ENCODE data around the gene TIMM21. TPM values are rescaled to one million over a fixed set of nuclear protein-coding genes. Genes with fewer than 3 reads are reported as not detected.
A peak's percentile ranks its signal among the peaks of the same experiment; 100 is the strongest.

TIMM21 gene, protein sequence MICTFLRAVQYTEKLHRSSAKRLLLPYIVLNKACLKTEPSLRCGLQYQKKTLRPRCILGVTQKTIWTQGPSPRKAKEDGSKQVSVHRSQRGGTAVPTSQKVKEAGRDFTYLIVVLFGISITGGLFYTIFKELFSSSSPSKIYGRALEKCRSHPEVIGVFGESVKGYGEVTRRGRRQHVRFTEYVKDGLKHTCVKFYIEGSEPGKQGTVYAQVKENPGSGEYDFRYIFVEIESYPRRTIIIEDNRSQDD
- 10 to 100 TPM; 11.6 to 28.3 (median 12.3) TPM for polyA plus RNA-seq

DNA sequence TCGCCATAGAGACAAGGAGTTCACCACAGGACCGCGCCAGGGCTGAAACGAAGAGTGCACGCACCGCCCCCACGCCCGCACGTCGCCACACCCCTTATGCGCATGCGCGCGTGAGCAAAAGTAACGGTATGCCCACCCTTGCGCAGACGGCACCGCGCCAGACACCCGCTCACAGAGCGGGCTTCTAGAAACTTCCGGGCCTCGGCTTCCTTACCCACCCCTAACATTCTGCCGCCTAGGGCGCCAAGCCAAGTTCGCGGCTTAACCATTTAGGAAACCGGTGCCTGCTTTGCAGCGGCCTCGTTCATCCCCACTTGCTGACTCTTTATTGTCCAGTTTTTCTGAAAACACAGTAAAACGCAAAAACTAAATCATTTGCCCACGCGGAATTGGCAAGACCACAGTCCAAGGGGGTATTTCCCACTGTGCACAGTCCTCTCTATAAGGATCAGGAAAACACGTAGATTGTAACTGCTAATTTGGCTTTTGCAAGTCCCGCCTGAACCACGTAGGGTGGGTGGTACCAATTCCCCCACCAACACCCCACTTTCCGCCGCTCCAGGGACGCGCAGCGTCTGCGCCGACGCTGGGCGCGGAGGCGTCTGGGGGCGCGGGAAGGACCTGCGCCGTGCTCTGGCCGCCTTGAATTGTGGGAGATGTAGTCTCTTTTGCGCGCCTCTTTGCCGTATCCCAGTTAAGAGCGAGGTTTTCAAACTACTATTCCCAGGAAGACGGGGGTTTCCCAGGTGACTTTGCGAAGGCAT lies at the start of gene TIMM21, which contains the start of gene FBXO15:
Gene TIMM21, plus strand, starts transcription at position 745 of the 764 bp plus-strand sequence. CDS start 286 bp downstream, outside the sequence.
Gene FBXO15, minus strand, starts transcription at position 56 of the 764 bp plus-strand sequence. Its CDS starts 49 bp downstream, at position 7.
- Mint-ChIP-seq H3K4me3 (peak within 1 kb of the TSS; percentile 98 to 100 (median 99)), H3K27ac (peak within 1 kb of the TSS; percentile 99 to 100 (median 100)), H3K4me1 (peaks cover 30 to 42% of the 10 kb centered on the region in 2 donors), H3K36me3 (peaks cover 0 to 3% (median 0%) of the 10 kb centered on the region in 3 donors), H3K27me3 (ENCODE audit: low read depth in 3 of 3) (peaks cover 7 to 26% (median 16%) of the 10 kb centered on the region in 3 donors), H3K9me3 (peaks cover 0 to 2% (median 0%) of the 10 kb centered on the region in 6 donors)
- DNase-seq = peak; percentile 98

DNA sequence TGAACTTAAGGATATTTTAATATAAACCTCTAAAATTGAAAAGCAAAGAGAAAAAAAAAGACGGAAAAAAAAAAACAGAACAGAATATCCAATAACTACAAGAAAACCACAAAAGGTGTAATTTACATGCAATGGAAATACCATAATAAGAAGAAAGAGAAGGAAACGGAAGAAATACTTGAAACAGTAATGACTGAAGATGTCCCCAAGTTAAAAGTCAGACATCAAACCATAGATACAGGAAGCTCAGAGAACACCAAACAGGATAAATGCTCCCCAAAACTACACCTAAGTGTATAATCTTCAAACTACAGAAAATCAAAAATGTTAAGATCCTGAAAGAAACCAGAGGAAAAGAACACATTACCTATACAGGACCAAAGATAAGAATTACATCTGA lies 39.9 kb upstream of the TIMM21 start:
- peaks cover 2 to 5% (median 5%) of the 10 kb centered on the region in 3 donors for H3K27me3 Mint-ChIP-seq (ENCODE audit: low read depth in 3 of 3)
- DNase-seq = no peak
- H3K27ac Mint-ChIP-seq = no peak overlapping the region
- no peaks in the 10 kb centered on the region for H3K36me3 Mint-ChIP-seq
- no peak overlapping the region for H3K4me3 Mint-ChIP-seq
- peaks cover 1 to 16% (median 8%) of the 10 kb centered on the region in 6 donors for H3K9me3 Mint-ChIP-seq
- peaks cover 2 to 6% of the 10 kb centered on the region in 2 donors for H3K4me1 Mint-ChIP-seq

DNA sequence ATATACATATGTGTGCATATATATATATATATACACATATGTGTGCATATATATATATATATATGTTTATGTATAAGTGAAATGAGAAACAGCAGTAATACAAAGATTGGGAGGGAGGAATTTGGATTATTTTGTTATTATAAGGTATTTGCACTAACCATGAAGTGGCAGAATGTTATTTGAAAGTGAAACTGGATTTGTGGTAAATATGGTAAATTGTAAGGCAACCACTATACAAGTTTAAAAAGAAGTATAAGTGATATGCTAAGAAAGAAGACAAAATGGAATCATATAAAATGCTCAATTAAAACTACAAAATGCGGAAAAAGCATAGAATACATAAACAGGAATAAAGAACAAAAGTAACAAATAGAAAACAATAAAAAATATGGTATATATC lies 38.2 kb upstream of the TIMM21 start:
- peaks cover 1 to 16% (median 7%) of the 10 kb centered on the region in 6 donors for H3K9me3 Mint-ChIP-seq
- H3K4me3 Mint-ChIP-seq = no peak overlapping the region
- H3K27me3 Mint-ChIP-seq (ENCODE audit: low read depth in 3 of 3) = peaks cover 2 to 6% (median 2%) of the 10 kb centered on the region in 3 donors
- H3K27ac Mint-ChIP-seq = no peak overlapping the region
- DNase-seq = no peak
- peaks cover 3 to 6% of the 10 kb centered on the region in 2 donors for H3K4me1 Mint-ChIP-seq
- H3K36me3 Mint-ChIP-seq = no peaks in the 10 kb centered on the region

DNA sequence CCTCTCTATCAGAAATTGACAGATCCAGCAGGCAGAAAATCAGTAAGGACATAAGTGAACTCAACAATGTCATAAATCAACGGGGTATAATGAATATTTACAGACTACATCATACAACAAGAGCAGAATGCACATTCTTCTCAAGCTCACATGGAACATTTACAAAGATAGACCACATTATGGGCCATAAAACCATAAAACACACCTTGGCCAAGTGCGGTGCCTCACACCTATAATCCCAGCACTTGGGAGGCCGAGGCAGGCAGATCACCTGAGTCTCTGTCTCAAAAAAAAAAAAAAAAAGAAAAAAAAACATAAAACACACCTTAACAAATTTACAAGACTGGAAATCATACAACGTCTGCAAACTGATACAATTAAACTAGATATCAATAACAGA lies 37.3 kb upstream of the TIMM21 start:
- Mint-ChIP-seq H3K9me3 (peaks cover 1 to 16% (median 7%) of the 10 kb centered on the region in 6 donors), H3K36me3 (no peaks in the 10 kb centered on the region), H3K27me3 (ENCODE audit: low read depth in 3 of 3) (peaks cover 0 to 6% (median 2%) of the 10 kb centered on the region in 3 donors), H3K4me1 (peaks cover 3 to 6% of the 10 kb centered on the region in 2 donors), H3K27ac (no peak overlapping the region), H3K4me3 (no peak overlapping the region)
- no peak for DNase-seq

DNA sequence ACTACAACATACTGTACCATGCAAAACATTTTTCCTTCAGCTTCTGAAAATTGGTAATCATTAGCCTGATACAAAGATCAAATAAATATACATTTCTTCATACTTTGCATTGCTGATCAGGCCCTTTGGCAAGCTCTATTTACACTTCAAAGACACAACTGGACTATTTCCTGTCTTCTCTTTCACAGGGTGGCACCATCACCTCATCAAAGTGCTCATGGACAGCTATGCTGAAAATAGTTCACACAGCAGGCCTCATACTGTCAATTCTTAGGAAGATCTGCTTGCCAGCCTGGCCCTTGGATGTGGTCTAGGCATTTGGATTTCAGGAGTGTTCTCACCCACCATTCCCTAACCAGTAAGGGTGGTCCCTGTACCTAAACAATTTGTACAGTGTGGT lies 34.6 kb upstream of the TIMM21 start:
- peaks cover 3 to 6% of the 10 kb centered on the region in 2 donors for H3K4me1 Mint-ChIP-seq
- no peak overlapping the region for H3K27ac Mint-ChIP-seq
- no peaks in the 10 kb centered on the region for H3K36me3 Mint-ChIP-seq
- H3K9me3 Mint-ChIP-seq = peaks cover 0 to 6% (median 4%) of the 10 kb centered on the region in 6 donors
- H3K4me3 Mint-ChIP-seq = no peak overlapping the region
- H3K27me3 Mint-ChIP-seq (ENCODE audit: low read depth in 3 of 3) = peaks cover 0 to 2% (median 0%) of the 10 kb centered on the region in 3 donors
- DNase-seq = no peak

DNA sequence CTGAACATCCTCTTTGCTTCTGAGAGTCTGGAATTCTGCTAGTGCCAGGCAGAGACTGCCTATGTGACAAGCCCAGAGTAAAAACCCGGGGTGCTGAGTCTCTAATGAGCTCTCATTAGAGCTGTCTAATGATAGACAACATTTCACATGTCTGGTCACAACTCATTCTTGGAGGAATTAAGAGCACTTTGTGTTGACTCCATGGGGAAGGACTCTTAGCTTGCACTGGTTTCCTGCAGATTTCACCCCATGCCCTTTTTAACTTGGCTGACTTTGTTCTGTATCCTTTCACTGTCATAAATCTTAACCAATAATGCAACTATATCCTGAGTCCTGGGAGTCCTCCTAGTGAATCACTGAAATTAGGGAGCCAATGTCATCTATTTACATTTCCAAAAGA lies 34.2 kb upstream of the TIMM21 start:
- no peak overlapping the region for H3K27ac Mint-ChIP-seq
- H3K27me3 Mint-ChIP-seq (ENCODE audit: low read depth in 3 of 3) = peaks cover 0 to 2% (median 0%) of the 10 kb centered on the region in 3 donors
- no peak for DNase-seq
- no peak overlapping the region for H3K4me3 Mint-ChIP-seq
- H3K4me1 Mint-ChIP-seq = peaks cover 3 to 6% of the 10 kb centered on the region in 2 donors
- H3K36me3 Mint-ChIP-seq = no peaks in the 10 kb centered on the region
- H3K9me3 Mint-ChIP-seq = peaks cover 0 to 6% (median under 1%) of the 10 kb centered on the region in 6 donors

DNA sequence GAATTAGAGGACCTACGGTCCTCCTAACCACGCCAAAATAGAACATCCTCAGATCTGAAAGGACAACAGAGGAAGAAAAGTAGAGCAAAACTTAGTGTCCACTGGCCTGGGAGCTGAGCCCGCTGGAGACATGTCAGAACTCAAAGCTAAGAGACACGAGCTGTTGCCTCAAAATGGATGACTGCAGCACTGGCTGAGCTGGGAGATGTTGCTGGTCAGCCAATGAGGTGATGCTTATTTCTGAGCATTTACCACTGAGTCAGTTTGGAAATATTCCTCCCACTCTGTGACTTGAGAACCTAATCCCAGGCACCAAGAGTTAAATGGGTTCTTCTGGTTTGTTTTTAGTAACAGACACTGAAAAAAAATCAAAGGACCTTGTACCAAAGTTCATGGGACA lies 33.3 kb upstream of the TIMM21 start:
- Mint-ChIP-seq H3K4me3 (no peak overlapping the region), H3K9me3 (peaks cover 0 to 6% (median 0%) of the 10 kb centered on the region in 6 donors), H3K27ac (no peak overlapping the region), H3K36me3 (no peaks in the 10 kb centered on the region), H3K4me1 (peaks cover 3 to 5% of the 10 kb centered on the region in 2 donors), H3K27me3 (ENCODE audit: low read depth in 3 of 3) (peaks cover 0 to 4% (median 0%) of the 10 kb centered on the region in 3 donors)
- DNase-seq = no peak

DNA sequence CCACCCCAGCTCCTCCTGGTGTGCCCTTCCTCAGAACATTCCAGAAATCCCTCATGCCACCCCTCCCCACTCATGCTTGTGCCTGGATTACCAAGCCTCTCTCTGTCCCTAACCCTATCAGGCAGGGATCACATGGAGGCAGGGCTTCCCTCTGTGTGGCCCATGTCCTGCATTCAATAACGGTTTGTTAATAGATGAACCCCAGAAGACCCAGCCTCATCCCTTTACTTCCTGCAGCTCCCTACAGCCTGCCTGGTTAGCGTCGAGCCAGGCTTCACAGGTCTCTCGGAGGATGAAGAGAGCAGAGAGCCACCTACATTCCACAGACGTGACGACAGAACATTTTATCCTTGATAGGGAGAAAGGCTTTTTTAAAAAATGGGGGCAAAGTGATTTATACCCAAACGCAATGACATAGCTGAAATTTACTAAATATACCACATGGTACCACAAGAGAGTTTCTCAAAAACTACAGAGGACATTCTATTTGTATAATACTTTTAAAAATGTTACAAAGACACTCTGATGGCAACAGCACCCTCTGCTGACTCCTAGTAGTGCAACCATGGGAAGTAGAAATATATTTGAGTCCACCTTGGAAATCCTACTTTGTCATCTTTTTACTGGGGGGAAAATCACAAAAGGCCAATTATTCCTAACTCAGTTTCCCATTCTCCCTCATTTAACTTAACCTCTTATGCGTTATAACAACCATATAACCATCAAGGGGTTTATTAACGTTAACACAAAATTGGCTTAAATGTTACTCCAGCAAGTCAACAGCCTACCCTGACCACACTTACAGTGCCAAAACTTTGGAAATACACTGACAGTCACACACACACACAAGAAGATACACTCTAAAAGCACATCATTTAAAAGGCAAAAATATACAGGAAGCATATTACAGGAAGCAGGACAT lies 31.4 kb upstream of the TIMM21 start:
- peaks cover 0 to 4% (median 0%) of the 10 kb centered on the region in 6 donors for H3K9me3 Mint-ChIP-seq
- peaks cover 0 to 2% of the 10 kb centered on the region in 2 donors for H3K4me1 Mint-ChIP-seq
- no peak overlapping the region for H3K4me3 Mint-ChIP-seq
- no peak for DNase-seq
- no peaks in the 10 kb centered on the region for H3K36me3 Mint-ChIP-seq
- no peak overlapping the region for H3K27ac Mint-ChIP-seq
- peaks cover 0 to 8% (median 3%) of the 10 kb centered on the region in 3 donors for H3K27me3 Mint-ChIP-seq (ENCODE audit: low read depth in 3 of 3)

DNA sequence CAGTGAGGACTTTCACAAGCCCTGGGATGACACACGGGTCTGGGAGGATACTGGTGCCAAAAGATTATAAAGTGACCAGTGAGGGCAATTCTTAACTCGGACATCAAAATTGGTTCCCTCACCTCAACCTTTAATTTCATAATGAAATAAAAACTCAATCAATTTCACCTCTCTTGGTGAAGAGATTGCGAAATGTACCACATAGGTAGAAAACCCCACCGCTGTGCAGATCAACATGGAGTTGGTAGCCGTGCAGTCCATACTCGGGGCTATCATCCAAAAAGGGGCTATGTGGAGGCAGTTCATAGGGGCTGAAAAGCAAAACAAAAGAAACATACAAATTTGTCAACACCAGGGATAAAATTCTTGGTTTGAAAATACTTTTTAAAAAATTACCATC lies 25.1 kb upstream of the TIMM21 start:
- H3K27ac Mint-ChIP-seq = no peak overlapping the region
- H3K4me3 Mint-ChIP-seq = no peak overlapping the region
- no peaks in the 10 kb centered on the region for H3K4me1 Mint-ChIP-seq
- H3K36me3 Mint-ChIP-seq = no peaks in the 10 kb centered on the region
- DNase-seq = no peak
- peaks cover 0 to 7% (median 6%) of the 10 kb centered on the region in 3 donors for H3K27me3 Mint-ChIP-seq (ENCODE audit: low read depth in 3 of 3)
- no peaks in the 10 kb centered on the region for H3K9me3 Mint-ChIP-seq

DNA sequence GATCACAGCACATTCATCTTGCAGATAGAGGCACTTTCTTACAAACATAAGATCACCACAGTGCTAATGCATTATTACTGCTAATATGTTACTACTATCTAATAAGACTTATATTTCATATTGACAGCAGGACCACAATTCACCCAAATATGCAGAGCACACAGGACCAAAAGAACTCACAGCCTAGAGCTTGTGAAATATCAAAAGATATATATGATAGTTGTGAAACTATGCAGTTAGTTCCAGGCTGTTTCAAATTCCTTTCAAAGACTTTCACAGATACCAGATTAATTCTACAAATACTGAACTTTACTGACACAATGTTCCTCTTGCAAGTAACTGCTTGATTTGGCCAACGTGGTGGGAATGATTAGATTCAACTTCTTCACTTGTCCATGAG lies 23.7 kb upstream of the TIMM21 start:
- Mint-ChIP-seq H3K27ac (no peak overlapping the region), H3K27me3 (ENCODE audit: low read depth in 3 of 3) (peaks cover 0 to 7% (median 4%) of the 10 kb centered on the region in 3 donors), H3K36me3 (no peaks in the 10 kb centered on the region), H3K4me1 (no peaks in the 10 kb centered on the region), H3K9me3 (no peaks in the 10 kb centered on the region), H3K4me3 (no peak overlapping the region)
- no peak for DNase-seq

DNA sequence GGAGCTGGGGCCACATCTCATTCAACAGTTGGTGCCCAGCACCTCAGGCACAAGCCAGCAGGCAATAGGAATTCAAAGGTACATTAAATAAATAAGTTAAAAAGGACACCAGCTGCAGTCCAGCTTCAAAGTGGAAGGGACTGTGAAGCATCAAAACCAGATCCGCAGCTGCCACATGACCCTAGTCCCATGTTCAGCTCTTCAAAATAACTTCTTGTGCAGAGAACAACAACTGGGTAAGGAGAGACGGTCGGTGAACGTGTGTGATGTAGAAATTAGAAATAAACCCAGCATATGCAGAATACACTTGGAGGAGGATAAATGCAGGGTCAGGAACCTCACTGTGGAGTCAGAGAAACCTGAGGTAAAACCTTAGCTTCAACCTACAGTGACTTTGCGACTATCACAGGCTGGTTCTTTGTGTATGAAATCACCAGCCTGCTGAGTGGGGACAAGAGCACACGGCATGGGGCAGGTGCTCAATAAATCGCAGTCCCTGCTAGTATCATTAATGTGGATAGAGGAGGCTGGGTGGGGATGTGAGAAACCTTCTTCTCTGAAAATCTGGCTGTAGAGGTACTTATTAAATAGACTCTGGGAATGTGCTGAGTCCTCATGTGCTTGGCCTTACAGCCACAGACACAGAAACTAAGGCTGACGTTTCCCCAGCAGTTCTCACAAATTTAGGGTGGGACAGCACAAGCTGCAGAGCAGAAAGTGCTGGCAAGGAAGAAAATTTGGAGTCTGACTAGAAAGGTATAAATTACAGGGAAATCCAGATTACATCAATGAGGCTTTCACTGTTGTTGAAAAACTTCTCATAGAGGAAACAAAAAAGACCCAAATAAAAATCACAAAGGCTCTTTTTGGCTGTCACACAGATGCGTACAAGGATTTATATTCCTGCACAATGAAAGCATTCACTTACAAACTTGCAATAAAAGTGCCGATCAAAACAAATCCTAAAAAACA lies 21.4 kb upstream of the TIMM21 start:
- Mint-ChIP-seq H3K9me3 (no peaks in the 10 kb centered on the region), H3K4me3 (no peak overlapping the region), H3K4me1 (no peaks in the 10 kb centered on the region), H3K27me3 (ENCODE audit: low read depth in 3 of 3) (peaks cover 0 to 4% (median 0%) of the 10 kb centered on the region in 3 donors), H3K36me3 (no peaks in the 10 kb centered on the region), H3K27ac (no peak overlapping the region)
- no peak for DNase-seq

DNA sequence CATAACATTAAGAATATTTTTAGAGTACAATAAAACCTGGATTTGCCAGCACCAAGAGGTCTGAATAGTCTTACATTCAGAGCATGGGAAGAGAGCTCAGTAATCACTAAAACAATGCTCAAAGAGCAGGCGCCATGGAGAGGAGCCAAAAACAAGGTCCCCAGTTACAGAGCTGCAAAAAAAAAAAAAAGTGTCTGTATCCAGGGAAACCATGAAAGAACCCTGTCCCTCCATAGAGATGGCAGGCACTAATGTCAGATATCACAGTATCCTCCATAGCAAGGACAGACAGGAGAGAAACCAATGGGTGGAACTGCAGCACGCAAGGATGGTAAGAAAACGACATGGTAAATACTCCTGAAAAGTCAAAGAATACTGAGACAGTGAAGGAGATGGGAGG lies 20.2 kb upstream of the TIMM21 start:
- H3K36me3 Mint-ChIP-seq = no peaks in the 10 kb centered on the region
- H3K27me3 Mint-ChIP-seq (ENCODE audit: low read depth in 3 of 3) = peaks cover 0 to 4% (median 0%) of the 10 kb centered on the region in 3 donors
- no peaks in the 10 kb centered on the region for H3K4me1 Mint-ChIP-seq
- DNase-seq = no peak
- no peak overlapping the region for H3K4me3 Mint-ChIP-seq
- no peak overlapping the region for H3K27ac Mint-ChIP-seq
- no peaks in the 10 kb centered on the region for H3K9me3 Mint-ChIP-seq

All from immature natural killer cell (primary cell).